Fibroblast of mammary gland (primary cell): ENCODE data around the gene PPP1R9B.

ENCODE experiments used
- DNase-seq: peaks from one replicate; pipeline ENCODE4 v3.0.0-alpha.2; 2010; ENCODE audit warnings: low read depth
- H3K4me3 ChIP-seq: 2 replicates; pipeline ENCODE4 v1.5.1; 2011; ENCODE audit warnings: low read depth, mild to moderate bottlenecking, low read length, moderate library complexity; ENCODE audit not compliant: control insufficient read depth
- TF ChIP-seq, protein P1 (sequence below): conservative IDR thresholded peaks from 2 replicates; pipeline ENCODE4 v1.5.1; 2011; ENCODE audit warnings: low read depth, low read length, inconsistent platforms; ENCODE audit not compliant: control insufficient read depth, insufficient read depth

The PPP1R9B gene

DNA sequence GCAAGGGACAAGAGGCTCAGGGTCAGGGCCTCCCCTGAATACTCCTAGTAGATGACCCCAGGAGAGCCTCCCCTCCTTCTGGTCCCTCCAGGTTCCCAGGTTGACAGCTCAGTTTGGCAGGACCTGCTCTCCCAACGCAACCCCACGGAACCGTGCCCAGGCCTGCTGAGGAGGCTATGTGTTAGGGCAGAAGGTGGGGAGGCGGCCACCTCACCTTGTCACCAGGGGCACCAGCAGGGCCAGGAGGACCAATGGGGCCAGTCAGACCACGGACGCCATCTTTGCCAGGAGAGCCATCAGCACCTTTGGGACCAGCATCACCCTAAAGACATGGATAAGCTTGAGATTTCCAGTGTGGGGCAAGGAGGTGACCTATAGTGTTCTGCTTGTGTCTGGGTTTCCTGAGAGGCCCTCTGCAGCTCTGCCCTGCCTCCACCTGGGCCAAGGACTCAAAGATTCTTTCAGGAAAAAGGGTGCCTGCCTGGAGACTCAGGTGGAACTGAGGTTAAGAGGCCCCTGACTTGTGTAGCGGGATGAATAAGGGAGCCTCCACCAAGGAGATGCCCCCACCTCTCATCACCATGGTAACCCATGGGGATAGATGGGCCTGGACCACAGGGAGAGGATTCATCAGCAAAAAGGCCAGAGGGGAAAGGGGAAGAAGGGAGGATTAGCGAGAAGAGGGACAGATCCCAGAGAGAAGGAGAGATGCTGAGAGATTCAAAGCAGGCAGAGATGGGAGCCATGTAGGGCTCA, 40.3 kb upstream of the PPP1R9B start:
- peak; percentile 54 for DNase-seq
- TF ChIP-seq, protein P1, sequence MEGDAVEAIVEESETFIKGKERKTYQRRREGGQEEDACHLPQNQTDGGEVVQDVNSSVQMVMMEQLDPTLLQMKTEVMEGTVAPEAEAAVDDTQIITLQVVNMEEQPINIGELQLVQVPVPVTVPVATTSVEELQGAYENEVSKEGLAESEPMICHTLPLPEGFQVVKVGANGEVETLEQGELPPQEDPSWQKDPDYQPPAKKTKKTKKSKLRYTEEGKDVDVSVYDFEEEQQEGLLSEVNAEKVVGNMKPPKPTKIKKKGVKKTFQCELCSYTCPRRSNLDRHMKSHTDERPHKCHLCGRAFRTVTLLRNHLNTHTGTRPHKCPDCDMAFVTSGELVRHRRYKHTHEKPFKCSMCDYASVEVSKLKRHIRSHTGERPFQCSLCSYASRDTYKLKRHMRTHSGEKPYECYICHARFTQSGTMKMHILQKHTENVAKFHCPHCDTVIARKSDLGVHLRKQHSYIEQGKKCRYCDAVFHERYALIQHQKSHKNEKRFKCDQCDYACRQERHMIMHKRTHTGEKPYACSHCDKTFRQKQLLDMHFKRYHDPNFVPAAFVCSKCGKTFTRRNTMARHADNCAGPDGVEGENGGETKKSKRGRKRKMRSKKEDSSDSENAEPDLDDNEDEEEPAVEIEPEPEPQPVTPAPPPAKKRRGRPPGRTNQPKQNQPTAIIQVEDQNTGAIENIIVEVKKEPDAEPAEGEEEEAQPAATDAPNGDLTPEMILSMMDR: no peak
- no peak overlapping the region for H3K4me3 ChIP-seq

DNA sequence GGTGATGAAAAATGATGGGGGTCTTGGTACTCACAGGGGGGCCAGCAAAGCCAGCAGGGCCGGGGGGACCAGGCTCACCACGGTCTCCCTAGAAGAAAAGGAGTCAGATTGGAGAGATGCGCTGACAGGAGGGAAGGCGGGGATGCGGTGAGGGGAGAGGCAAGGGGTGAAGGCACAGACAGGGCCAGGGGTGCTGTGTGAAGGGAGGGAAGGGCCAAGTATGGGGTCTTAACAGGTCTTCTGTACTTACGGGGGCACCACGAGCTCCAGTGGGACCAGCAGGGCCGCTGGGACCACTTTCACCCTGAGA, 39.8 kb upstream of the PPP1R9B start:
- H3K4me3 ChIP-seq: no peak overlapping the region
- TF ChIP-seq, protein P1: no peak
- no peak for DNase-seq

DNA sequence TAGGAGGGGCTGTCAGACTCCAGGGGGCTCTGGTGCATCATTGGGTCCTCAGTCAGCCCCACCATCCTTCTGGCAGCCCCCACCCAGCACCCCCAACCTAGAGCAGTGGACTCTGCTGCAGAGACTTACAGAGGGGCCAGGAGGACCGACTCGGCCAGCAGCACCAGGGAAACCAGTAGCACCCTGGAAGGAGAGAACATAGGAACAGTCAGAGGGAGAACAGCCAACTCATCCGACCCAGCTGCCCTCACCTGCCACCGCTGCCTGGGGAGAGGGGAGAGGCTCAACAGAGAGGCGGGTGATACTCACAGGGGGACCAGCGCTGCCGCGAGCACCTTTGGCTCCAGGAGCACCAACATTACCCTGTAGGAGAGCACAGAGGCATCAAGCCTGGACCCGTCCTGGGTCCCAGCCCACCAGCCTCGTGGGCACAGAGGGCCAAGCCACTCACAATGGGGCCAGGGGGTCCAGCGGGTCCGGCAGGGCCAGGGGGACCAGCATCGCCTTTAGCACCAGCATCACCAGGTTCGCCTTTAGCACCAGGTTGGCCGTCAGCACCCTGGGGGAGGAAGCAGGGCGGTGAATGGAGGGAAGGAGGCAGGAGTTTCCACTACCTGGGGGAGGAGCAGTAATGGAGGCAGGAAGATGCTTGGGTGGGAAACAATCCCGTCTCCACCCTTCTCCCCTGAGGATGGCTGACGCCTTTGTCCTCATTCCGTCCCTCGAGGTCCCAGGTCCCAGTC, 39.2 kb upstream of the PPP1R9B start:
- TF ChIP-seq, protein P1: no peak
- no peak overlapping the region for H3K4me3 ChIP-seq
- peak; percentile 52 for DNase-seq

DNA sequence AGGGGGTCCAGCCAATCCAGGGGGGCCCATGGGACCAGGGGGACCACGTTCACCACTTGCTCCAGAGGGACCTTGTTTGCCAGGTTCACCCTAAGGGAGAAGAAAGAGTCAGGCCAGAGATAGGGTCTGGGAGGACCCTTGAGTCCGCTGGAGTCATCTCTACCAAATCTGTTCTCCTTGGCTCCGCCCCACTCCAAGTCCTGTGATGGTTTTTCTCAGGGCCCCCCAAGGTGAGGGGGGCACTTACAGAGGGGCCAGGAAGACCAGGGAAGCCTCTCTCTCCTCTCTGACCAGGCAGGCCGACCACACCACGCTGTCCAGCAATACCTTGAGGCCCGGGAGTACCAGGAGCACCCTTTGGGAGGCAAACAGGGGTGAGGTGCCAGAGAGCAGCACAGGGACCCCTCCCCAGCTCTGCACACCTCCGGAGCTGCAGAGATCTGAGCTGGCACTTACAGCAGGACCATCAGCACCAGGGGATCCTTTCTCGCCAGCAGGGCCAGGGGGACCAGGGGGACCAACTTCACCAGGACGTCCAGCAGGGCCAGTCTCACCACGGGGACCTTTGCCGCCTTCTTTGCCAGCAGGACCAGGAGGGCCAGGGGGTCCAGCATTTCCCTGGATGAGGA, 38.6 kb upstream of the PPP1R9B start:
- TF ChIP-seq, protein P1: no peak
- no peak overlapping the region for H3K4me3 ChIP-seq
- DNase-seq: peak; percentile 34

DNA sequence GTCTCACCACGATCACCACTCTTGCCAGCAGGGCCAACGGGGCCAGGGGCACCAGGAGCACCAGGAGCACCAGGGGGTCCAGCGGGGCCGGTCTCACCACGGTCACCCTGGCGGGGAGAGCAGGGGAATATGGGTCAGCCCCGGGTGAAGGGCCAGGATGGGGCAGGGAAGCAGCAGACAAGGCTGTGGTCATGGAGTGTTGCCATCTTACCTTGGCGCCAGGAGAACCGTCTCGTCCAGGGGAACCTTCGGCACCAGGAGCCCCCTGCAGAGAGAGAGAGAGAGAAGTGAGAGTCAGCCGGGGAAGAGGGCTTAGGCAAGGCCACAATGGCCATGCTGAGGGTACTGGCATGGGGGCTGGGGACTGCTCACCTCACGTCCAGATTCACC, 38.0 kb upstream of the PPP1R9B start:
- peak; percentile 39 for DNase-seq
- H3K4me3 ChIP-seq: no peak overlapping the region
- TF ChIP-seq, protein P1: no peak

DNA sequence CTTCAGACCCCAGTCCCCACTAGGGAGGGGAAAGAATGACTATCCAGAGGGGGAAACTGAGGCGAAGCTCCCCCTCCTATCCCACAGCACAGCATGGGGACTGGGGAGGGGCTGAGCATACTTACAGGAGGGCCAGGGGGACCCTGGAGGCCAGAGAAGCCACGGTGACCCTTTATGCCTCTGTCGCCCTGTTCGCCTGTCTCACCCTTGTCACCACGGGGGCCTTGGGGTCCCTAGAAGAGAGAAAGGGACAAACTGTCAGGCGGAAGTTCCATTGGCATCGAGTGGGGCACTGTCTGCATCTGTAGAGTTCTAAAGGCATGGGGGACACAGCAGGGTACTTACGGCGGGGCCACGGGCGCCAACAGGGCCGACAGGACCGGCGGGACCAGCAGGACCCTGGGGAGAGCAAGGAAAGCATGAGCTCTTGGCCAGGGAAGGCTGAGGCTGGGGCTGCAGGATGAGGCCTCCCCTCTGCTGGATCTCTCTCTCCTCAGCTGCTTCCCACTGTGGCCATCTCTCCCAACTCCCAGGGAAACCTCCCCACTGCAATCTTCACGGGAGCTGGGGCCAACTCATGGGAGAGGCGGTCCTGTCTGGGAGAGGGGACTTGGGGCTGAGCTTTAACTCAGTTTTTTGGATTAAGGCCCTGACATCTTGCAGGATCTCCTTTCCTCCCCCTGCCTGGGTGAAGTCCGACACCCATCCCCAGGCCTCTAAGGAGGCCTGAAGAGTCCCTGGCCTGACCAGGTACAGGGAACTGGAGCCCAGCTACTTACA, 37.5 kb upstream of the PPP1R9B start:
- TF ChIP-seq, protein P1: no peak
- DNase-seq: peak; percentile 66
- no peak overlapping the region for H3K4me3 ChIP-seq
